Liver (tissue), 9 donors: Measurements from ENCODE around the gene CES1. TPM values are rescaled to one million over a fixed set of nuclear protein-coding genes. Genes with fewer than 3 reads are reported as not detected.

Experiments
- DNase-seq: peaks from one replicate; pipeline ENCODE4 v3.0.0-alpha.2; 2017; ENCODE audit warnings: low spot score
- H3K27ac ChIP-seq, 2 donors: one replicate each; pipeline ENCODE4 v1.7.0; 2013; ENCODE audit warnings: inconsistent platforms in 2 of 2, low read length in 2 of 2, control low read depth in 1 of 2, low read depth in 1 of 2, mild to moderate bottlenecking in 1 of 2
- H3K27me3 ChIP-seq, 4 donors: one replicate each; pipeline versions ENCODE4 v1.6.1 to v1.7.0; 2013; ENCODE audit warnings: low read length in 3 of 4, inconsistent platforms in 1 of 4, mild to moderate bottlenecking in 1 of 4, moderate library complexity in 1 of 4; ENCODE audit not compliant: control insufficient read depth in 4 of 4, insufficient read depth in 4 of 4
- H3K36me3 ChIP-seq, 4 donors: one replicate each; pipeline versions ENCODE4 v1.6.1 to v1.7.0; 2013; ENCODE audit warnings: low read length in 3 of 4, mild to moderate bottlenecking in 3 of 4, low read depth in 1 of 4, moderate library complexity in 1 of 4; ENCODE audit not compliant: control insufficient read depth in 4 of 4, insufficient read depth in 3 of 4
- H3K4me1 ChIP-seq, 4 donors: one replicate each; pipeline versions ENCODE4 v1.6.1 to v1.7.0; 2013; ENCODE audit warnings: low read length in 3 of 4, mild to moderate bottlenecking in 3 of 4, moderate library complexity in 1 of 4; ENCODE audit not compliant: control insufficient read depth in 4 of 4, insufficient read depth in 4 of 4
- H3K4me3 ChIP-seq, 3 donors: one replicate each; pipeline versions ENCODE4 v1.6.1 to v1.7.0; 2013; ENCODE audit warnings: low read length in 3 of 3, control low read depth in 1 of 3, low read depth in 1 of 3, mild to moderate bottlenecking in 1 of 3
- H3K9ac ChIP-seq, 2 donors: one replicate each; pipeline ENCODE4 v1.7.0; 2013; ENCODE audit warnings: low read length in 2 of 2, mild to moderate bottlenecking in 2 of 2, moderate library complexity in 2 of 2, control low read depth in 1 of 2, low read depth in 1 of 2
- H3K9me3 ChIP-seq, 4 donors: one replicate each; pipeline versions ENCODE4 v1.6.1 to v1.7.0; 2013; ENCODE audit warnings: low read length in 3 of 4; ENCODE audit not compliant: control insufficient read depth in 4 of 4
- CTCF ChIP-seq: fragments of 150-350 bp; IDR thresholded peaks from 2 replicates; pipeline ENCODE4 v1.5.1; 2017; ENCODE audit warnings: improper control_type of control experiment, low read depth, low read length; ENCODE audit not compliant: missing input control
- GABPA ChIP-seq, 2 donors: IDR thresholded peaks in 1 of 2; conservative IDR thresholded peaks in 1 of 2; 2 replicates each; pipeline ENCODE4 v1.6.1; 2016; ENCODE audit warnings: antibody characterized with exemption in 2 of 2, mild to moderate bottlenecking in 1 of 2, moderate library complexity in 1 of 2
- HNF4G ChIP-seq: IDR thresholded peaks from 2 replicates; pipeline ENCODE4 v1.6.1; 2016; ENCODE audit warnings: antibody characterized with exemption
- JUND ChIP-seq, 2 donors: IDR thresholded peaks; 2 replicates each; pipeline ENCODE4 v1.6.1; 2016; ENCODE audit warnings: antibody characterized with exemption in 2 of 2
- RAD21 ChIP-seq, 2 donors: IDR thresholded peaks; 2 replicates each; pipeline ENCODE4 v1.6.1; 2016; ENCODE audit warnings: antibody characterized with exemption in 2 of 2, mild to moderate bottlenecking in 2 of 2
- REST ChIP-seq: IDR thresholded peaks from 2 replicates; pipeline ENCODE4 v1.6.1; 2016; ENCODE audit warnings: antibody characterized with exemption, mild to moderate bottlenecking
- SP1 ChIP-seq: IDR thresholded peaks from 2 replicates; pipeline ENCODE4 v1.6.1; 2018; ENCODE audit warnings: antibody characterized with exemption, mild to moderate bottlenecking
- WGBS: extraction: QIAGEN DNeasy Blood & Tissue Kit; methylation state at CpG from one replicate; pipeline ENCODE4 v1.1.7; 2013; 5-methylcytosine and 5-hydroxymethylcytosine counted together
- polyA plus RNA-seq, 2 donors: library from polyadenylated mRNA; stranded (reverse) in 1 of 2; unstranded in 1 of 2; fragments of 200-250 nt in 1 of 2; fragments of >200 nt in 1 of 2; fragmentation: Nextera tagmentation in 1 of 2; extraction: Ambion mirVana in 1 of 2; gene quantifications; one replicate each; pipeline versions ENCODE4 v1.2.1 to v1.2.3, GENCODE V29; 2013 to 2015
- total RNA-seq, 2 donors: library from RNA; depleted of rRNA; stranded (reverse); fragments of >200 nt; gene quantifications; one replicate each; pipeline ENCODE4 v1.2.3, GENCODE V29; 2014
- donor health status: healthy.
- donor health status: healthy.
- donor health status: healthy.
- donor health status: healthy.
- donor health status: healthy.

Gene CES1
- total and polyA plus RNA-seq, 4 donors, result 8.4 to 1,773 (median 546) TPM

GRCh38 chr16:55775857-55776256 lies 57.0 kb downstream of the CES1 start:
- Histone ChIP-seq H3K36me3 (peaks cover 0 to 9% (median 3%) of the 10 kb centered on the region in 4 donors), H3K9me3 (no peaks in the 10 kb centered on the region), H3K27me3 (no peaks in the 10 kb centered on the region), H3K27ac (no peak overlapping the region), H3K9ac (no peak overlapping the region), H3K4me3 (no peak overlapping the region), H3K4me1 (no peaks in the 10 kb centered on the region)
- 51% methylated on average over 4 of the region's 4 CpGs for WGBS
- TF ChIP-seq HNF4G, result no peak
- no peak for DNase-seq

- 82% methylated on average over 14 of the region's 14 CpGs for WGBS
These were observed 58.9 kb downstream of the CES1 start for GRCh38 chr16:55773859-55774549.

GRCh38 chr16:55765161-55765560 lies 67.7 kb downstream of the CES1 start:
- no peak for DNase-seq
- Histone ChIP-seq H3K36me3 (no peaks in the 10 kb centered on the region), H3K4me3 (no peak overlapping the region), H3K9me3 (no peaks in the 10 kb centered on the region), H3K27me3 (no peaks in the 10 kb centered on the region), H3K4me1 (no peaks in the 10 kb centered on the region), H3K9ac (no peak overlapping the region), H3K27ac (no peak overlapping the region)
- 72% methylated on average over 3 of the region's 3 CpGs for WGBS
- TF ChIP-seq REST (no peak), JUND (IDR thresholded peaks at IDR 0.05) (no peak), CTCF (no peak), RAD21 (IDR thresholded peaks at IDR 0.05) (no peak)

More at GRCh38 chr16:55773859-55774549, 58.9 kb downstream of the CES1 start:
- Histone ChIP-seq H3K4me3 (no peak overlapping the region), H3K9ac (no peak overlapping the region), H3K27me3 (no peaks in the 10 kb centered on the region), H3K4me1 (no peaks in the 10 kb centered on the region), H3K9me3 (no peaks in the 10 kb centered on the region), H3K36me3 (peaks cover 0 to 13% (median 2%) of the 10 kb centered on the region in 4 donors), H3K27ac (no peak overlapping the region)
- TF ChIP-seq GABPA (IDR thresholded peaks at IDR 0.05 in 1 of 2, conservative IDR thresholded peaks at IDR 0.05 in 1 of 2) (no peak), SP1 (no peak), JUND (IDR thresholded peaks at IDR 0.05) (no peak)
- DNase-seq, result no peak
